MM.1S (cell line): ENCODE results near the gene KRTAP12-4.

ENCODE experiments used
- EZH2 ChIP-seq: fragments of 300-600 bp; sonication (generic); optimal IDR thresholded peaks from 2 replicates; pipeline ENCODE3; 2017; ENCODE audit warnings: low read depth, mild to moderate bottlenecking, antibody characterized with exemption, low read length, mixed read lengths
- EZH2phosphoT487 ChIP-seq: fragments of 300-600 bp; sonication (generic); IDR thresholded peaks from 2 replicates; pipeline ENCODE4 v1.6.1; 2018; ENCODE audit warnings: antibody characterized with exemption, low read length
- TF ChIP-seq, protein P1 (sequence below): fragments of 300-600 bp; sonication (generic); IDR thresholded peaks from 2 replicates; pipeline ENCODE4 v1.5.1; 2016; ENCODE audit warnings: antibody characterized with exemption, low read length, mixed read lengths

GRCh38 chr21:44658541-44658910 is 4.1 kb upstream of the KRTAP12-4 start:
- no peak for TF ChIP-seq EZH2
- TF ChIP-seq, protein P1, sequence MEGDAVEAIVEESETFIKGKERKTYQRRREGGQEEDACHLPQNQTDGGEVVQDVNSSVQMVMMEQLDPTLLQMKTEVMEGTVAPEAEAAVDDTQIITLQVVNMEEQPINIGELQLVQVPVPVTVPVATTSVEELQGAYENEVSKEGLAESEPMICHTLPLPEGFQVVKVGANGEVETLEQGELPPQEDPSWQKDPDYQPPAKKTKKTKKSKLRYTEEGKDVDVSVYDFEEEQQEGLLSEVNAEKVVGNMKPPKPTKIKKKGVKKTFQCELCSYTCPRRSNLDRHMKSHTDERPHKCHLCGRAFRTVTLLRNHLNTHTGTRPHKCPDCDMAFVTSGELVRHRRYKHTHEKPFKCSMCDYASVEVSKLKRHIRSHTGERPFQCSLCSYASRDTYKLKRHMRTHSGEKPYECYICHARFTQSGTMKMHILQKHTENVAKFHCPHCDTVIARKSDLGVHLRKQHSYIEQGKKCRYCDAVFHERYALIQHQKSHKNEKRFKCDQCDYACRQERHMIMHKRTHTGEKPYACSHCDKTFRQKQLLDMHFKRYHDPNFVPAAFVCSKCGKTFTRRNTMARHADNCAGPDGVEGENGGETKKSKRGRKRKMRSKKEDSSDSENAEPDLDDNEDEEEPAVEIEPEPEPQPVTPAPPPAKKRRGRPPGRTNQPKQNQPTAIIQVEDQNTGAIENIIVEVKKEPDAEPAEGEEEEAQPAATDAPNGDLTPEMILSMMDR = no peak
- no peak for TF ChIP-seq EZH2phosphoT487
